Measurements from ENCODE around the gene CD70. TPM values are rescaled to one million over a fixed set of nuclear protein-coding genes. Genes with fewer than 3 reads are reported as not detected.

The CD70 gene
- total RNA-seq, 1 donor from 2014 or later, result 3.9 TPM

- no peak for DNase-seq (ENCODE audit: low spot score)
- Mint-ChIP-seq H3K4me3 (ENCODE audit: unreplicated experiment) (no peak overlapping the region), H3K27ac (ENCODE audit: unreplicated experiment) (no peak overlapping the region), H3K9me3 (ENCODE audit: low read depth) (peaks cover 4% of the 10 kb centered on the region), H3K36me3 (ENCODE audit: low read depth) (no peaks in the 10 kb centered on the region), H3K4me1 (ENCODE audit: low read depth) (no peaks in the 10 kb centered on the region), H3K27me3 (ENCODE audit: low read depth) (peaks cover 9% of the 10 kb centered on the region)
- TF ChIP-seq, protein P1, sequence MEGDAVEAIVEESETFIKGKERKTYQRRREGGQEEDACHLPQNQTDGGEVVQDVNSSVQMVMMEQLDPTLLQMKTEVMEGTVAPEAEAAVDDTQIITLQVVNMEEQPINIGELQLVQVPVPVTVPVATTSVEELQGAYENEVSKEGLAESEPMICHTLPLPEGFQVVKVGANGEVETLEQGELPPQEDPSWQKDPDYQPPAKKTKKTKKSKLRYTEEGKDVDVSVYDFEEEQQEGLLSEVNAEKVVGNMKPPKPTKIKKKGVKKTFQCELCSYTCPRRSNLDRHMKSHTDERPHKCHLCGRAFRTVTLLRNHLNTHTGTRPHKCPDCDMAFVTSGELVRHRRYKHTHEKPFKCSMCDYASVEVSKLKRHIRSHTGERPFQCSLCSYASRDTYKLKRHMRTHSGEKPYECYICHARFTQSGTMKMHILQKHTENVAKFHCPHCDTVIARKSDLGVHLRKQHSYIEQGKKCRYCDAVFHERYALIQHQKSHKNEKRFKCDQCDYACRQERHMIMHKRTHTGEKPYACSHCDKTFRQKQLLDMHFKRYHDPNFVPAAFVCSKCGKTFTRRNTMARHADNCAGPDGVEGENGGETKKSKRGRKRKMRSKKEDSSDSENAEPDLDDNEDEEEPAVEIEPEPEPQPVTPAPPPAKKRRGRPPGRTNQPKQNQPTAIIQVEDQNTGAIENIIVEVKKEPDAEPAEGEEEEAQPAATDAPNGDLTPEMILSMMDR (IDR thresholded peaks at IDR 0.05), result no peak
These were observed 47.0 kb downstream of the CD70 start for GRCh38 chr19:6543866-6544347.

- no peaks in the 10 kb centered on the region for H3K4me1 Mint-ChIP-seq (ENCODE audit: low read depth)
- H3K27ac Mint-ChIP-seq (ENCODE audit: unreplicated experiment), result no peak overlapping the region
- DNase-seq (ENCODE audit: low spot score), result peak; percentile 22
These were observed 49.8 kb downstream of the CD70 start for GRCh38 chr19:6540918-6541689.

GRCh38 chr19:6539514-6539913 is 51.4 kb downstream of the CD70 start:
- Mint-ChIP-seq H3K4me3 (ENCODE audit: unreplicated experiment) (no peak overlapping the region), H3K4me1 (ENCODE audit: low read depth) (no peaks in the 10 kb centered on the region), H3K27me3 (ENCODE audit: low read depth) (peaks cover 4% of the 10 kb centered on the region), H3K9me3 (ENCODE audit: low read depth) (no peaks in the 10 kb centered on the region), H3K36me3 (ENCODE audit: low read depth) (peaks cover 6% of the 10 kb centered on the region), H3K27ac (ENCODE audit: unreplicated experiment) (no peak overlapping the region)
- DNase-seq (ENCODE audit: low spot score), result peak; percentile 10
- TF ChIP-seq, protein P1 (IDR thresholded peaks at IDR 0.05), result no peak

More at GRCh38 chr19:6540918-6541689, 49.8 kb downstream of the CD70 start:
- H3K4me3 Mint-ChIP-seq (ENCODE audit: unreplicated experiment), result no peak overlapping the region
- H3K27me3 Mint-ChIP-seq (ENCODE audit: low read depth), result peaks cover 4% of the 10 kb centered on the region
- TF ChIP-seq, protein P1 (IDR thresholded peaks at IDR 0.05), result no peak
- no peaks in the 10 kb centered on the region for H3K9me3 Mint-ChIP-seq (ENCODE audit: low read depth)
- peaks cover 1% of the 10 kb centered on the region for H3K36me3 Mint-ChIP-seq (ENCODE audit: low read depth)

Other genes starting within 250 kb of the CD70 start
- 66.5 to 74.6 TPM (median 68.3 TPM) in 3 replicates for gene CLPP, start 229.6 kb downstream of the CD70 start, total RNA-seq
- gene ALKBH7, start 218.4 kb downstream of the CD70 start, total RNA-seq, result 46.0 to 74.3 TPM (median 71.7 TPM) in 3 replicates
- gene PSPN, start 215.2 kb downstream of the CD70 start, total RNA-seq, result 2.8 to 3.4 TPM (median 3.1 TPM) in 3 replicates
- gene GTF2F1, start 198.0 kb downstream of the CD70 start, total RNA-seq, result 58.8 to 64.0 TPM (median 60.4 TPM) in 3 replicates
- gene KHSRP, start 166.3 kb downstream of the CD70 start, total RNA-seq, result 182 to 191 TPM (median 187 TPM) in 3 replicates
- gene SLC25A41, start 157.4 kb downstream of the CD70 start, total RNA-seq, result 0.20 TPM in 1 of 3 replicates, not detected in the others
- 47.8 to 51.7 TPM (median 49.4 TPM) in 3 replicates for gene SLC25A23, start 131.4 kb downstream of the CD70 start, total RNA-seq
- 0.32 TPM in 1 of 3 replicates, not detected in the others for gene CRB3, start 126.9 kb downstream of the CD70 start, total RNA-seq
- gene DENND1C, start 109.4 kb downstream of the CD70 start, total RNA-seq, result not detected in 3 replicates
- gene TUBB4A, start 88.8 kb downstream of the CD70 start, total RNA-seq, result 0.26 to 0.99 TPM (median 0.70 TPM) in 3 replicates
- gene TNFSF9, start 60.1 kb downstream of the CD70 start, total RNA-seq, result 5.9 to 6.9 TPM (median 6.7 TPM) in 3 replicates
- not detected in 3 replicates for gene TNFSF14, start 79.0 kb upstream of the CD70 start, total RNA-seq
- 0.77 TPM in 1 of 3 replicates, not detected in the others for gene C3, start 129.5 kb upstream of the CD70 start, total RNA-seq
- 38.4 to 42.4 TPM (median 39.8 TPM) in 3 replicates for gene GPR108, start 146.4 kb upstream of the CD70 start, total RNA-seq
- gene TRIP10, start 148.5 kb upstream of the CD70 start, total RNA-seq, result 81.6 to 107 TPM (median 103 TPM) in 3 replicates
- 0.41 to 0.52 TPM in 2 of 3 replicates, not detected in the other for gene SH2D3A, start 176.3 kb upstream of the CD70 start, total RNA-seq
- gene VAV1, start 181.6 kb upstream of the CD70 start, total RNA-seq, result not detected in 3 replicates